Renal cortex interstitium (tissue), 15 donors: Measurements from ENCODE around the gene KIFAP3. TPM values are rescaled to one million over a fixed set of nuclear protein-coding genes. Genes with fewer than 3 reads are reported as not detected.
"Not testable (repeated sequence)": the region's sequence is repeated elsewhere in the genome, so short reads cannot be mapped to it uniquely, and the experiment has no call there.

Experiments used
- DNase-seq, 11 donors: peaks; one replicate each; pipeline ENCODE4 v3.0.0-alpha.2; 2013; ENCODE audit warnings: low read depth in 9 of 11, low spot score in 4 of 11; ENCODE audit errors: extremely low read depth in 1 of 11
- long read RNA-seq, 16 experiments: transcript quantifications; one replicate each; lab custom pipeline, GENCODE V29; 2026
- polyA plus RNA-seq, 3 donors: library from polyadenylated mRNA; unstranded; fragments of 120-200 nt; gene quantifications; one replicate each; pipeline ENCODE4 v1.2.1, GENCODE V29; 2013; ENCODE audit not compliant: insufficient read length in 3 of 3

KIFAP3 gene
- polyA plus RNA-seq = 10 to 100 TPM; 41.0 to 50.6 (median 42.4) TPM
- long read RNA-seq, donor 1, partial matches to known transcripts = 10 of 14 reads
- long read RNA-seq, donor 1, other reads (novel, unspliced or antisense) = 0 of 14 reads
- long read RNA-seq, donor 2, partial matches to known transcripts = 8 of 9 reads
- long read RNA-seq, donor 2, other reads (novel, unspliced or antisense) = 0 of 9 reads
- long read RNA-seq, donor 3, transcript KIFAP3-201 (20 exons, 2,957 nt) = major isoform, 7 of 25 reads
- long read RNA-seq, donor 3, partial matches to known transcripts = 18 of 25 reads
- long read RNA-seq, donor 3, other reads (novel, unspliced or antisense) = 0 of 25 reads
- long read RNA-seq, donor 4, partial matches to known transcripts = 7 of 12 reads
- long read RNA-seq, donor 4, other reads (novel, unspliced or antisense) = 0 of 12 reads
- long read RNA-seq, donor 5 = 0 reads
- long read RNA-seq, donor 6, transcript KIFAP3-201 (20 exons, 2,957 nt) = major isoform, 7 of 22 reads
- long read RNA-seq, donor 6, partial matches to known transcripts = 15 of 22 reads
- long read RNA-seq, donor 6, other reads (novel, unspliced or antisense) = 0 of 22 reads
- long read RNA-seq, donor 7, transcript KIFAP3-201 (20 exons, 2,957 nt) = major isoform, 5 of 28 reads
- long read RNA-seq, donor 7, partial matches to known transcripts = 23 of 28 reads
- long read RNA-seq, donor 7, other reads (novel, unspliced or antisense) = 0 of 28 reads
- long read RNA-seq, donor 8, transcript KIFAP3-201 (20 exons, 2,957 nt) = major isoform, 10 of 30 reads
- long read RNA-seq, donor 8, partial matches to known transcripts = 20 of 30 reads
- long read RNA-seq, donor 8, other reads (novel, unspliced or antisense) = 0 of 30 reads
- long read RNA-seq, donor 9, partial matches to known transcripts = 0 of 4 reads
- long read RNA-seq, donor 9, other reads (novel, unspliced or antisense) = 0 of 4 reads
- long read RNA-seq, donor 10, partial matches to known transcripts = 8 of 12 reads
- long read RNA-seq, donor 10, other reads (novel, unspliced or antisense) = 0 of 12 reads
- long read RNA-seq, donor 11, partial matches to known transcripts = 0 of 2 reads
- long read RNA-seq, donor 11, other reads (novel, unspliced or antisense) = 0 of 2 reads
- long read RNA-seq, donor 12, partial matches to known transcripts = 13 of 16 reads
- long read RNA-seq, donor 12, other reads (novel, unspliced or antisense) = 0 of 16 reads
- long read RNA-seq, donor 13, partial matches to known transcripts = 31 of 35 reads
- long read RNA-seq, donor 13, other reads (novel, unspliced or antisense) = 0 of 35 reads
- long read RNA-seq, donor 14, partial matches to known transcripts = 0 of 2 reads
- long read RNA-seq, donor 14, other reads (novel, unspliced or antisense) = 0 of 2 reads
- long read RNA-seq, donor 15, partial matches to known transcripts = 5 of 6 reads
- long read RNA-seq, donor 15, other reads (novel, unspliced or antisense) = 0 of 6 reads
- long read RNA-seq, donor 16, transcript KIFAP3-201 (20 exons, 2,957 nt) = major isoform, 14 of 60 reads
- long read RNA-seq, donor 16, partial matches to known transcripts = 46 of 60 reads
- long read RNA-seq, donor 16, other reads (novel, unspliced or antisense) = 0 of 60 reads

DNA sequence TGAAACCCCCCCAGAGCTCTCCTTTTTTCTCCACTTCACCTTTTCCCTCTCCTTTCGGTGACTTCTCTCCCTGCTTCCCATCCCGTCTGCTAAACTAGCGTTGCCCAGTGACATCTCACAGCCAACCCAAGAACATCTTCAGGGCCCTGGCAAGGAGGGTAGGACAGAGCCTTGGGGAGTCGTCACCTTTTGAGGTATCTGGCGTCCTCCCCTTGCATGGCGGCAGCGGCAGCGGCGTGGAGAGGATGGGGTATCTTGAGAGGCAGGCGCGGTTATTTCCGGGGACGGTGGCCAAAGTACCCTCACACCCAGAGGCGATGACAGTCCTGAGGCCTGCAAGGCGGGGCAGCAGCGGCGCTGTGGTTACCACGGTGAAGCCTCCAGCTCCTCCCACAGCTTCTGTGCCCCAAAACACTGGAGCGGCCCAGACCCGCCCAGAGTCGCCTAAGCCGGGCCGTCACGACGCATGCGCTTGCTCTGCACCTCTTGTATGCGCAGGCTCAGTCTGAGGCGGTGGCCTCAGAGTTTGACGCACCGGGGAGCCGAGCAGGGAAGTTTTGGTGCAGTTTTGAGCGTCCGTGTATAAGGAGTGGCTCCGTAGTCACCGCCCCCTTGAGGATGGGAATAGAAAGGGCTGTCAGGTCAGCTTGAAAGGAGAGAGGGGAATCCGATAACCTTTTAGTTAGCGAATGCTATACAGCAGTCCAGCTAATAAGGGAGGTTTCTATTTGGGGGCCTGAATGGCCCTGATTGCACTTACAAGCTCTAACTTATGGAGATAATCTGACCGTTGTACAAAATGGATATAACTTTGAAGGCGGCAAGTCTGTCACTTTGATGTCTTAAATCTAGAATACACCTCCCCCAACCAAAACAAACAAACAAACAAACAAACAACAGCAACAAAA lies at the start of gene KIFAP3:
KIFAP3 (minus strand) TSS at position 446 of the 908 bp plus-strand sequence; CDS start at position 218, 228 bp downstream.
- DNase-seq = peak; percentile 89 to 96 (median 94)

DNA sequence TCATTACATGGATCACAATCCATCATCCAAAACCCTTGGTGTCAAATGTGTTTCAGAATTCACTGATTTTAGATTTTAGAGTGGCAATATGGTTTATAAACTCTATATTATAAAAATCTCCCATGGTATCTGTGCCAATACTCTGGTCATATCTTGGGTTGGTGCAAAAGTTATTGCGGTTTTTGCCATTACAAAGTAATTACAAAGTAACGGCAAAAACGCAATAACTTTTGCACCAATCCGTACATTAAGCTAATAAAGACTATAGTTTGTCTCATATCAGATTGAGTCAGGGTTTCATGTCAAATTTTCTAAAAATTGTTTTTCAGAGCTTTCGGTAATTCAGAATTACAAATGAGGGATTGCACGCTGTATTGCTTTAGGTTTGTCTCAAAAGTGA lies 47.9 kb upstream of the KIFAP3 start:
- no peak for DNase-seq

DNA sequence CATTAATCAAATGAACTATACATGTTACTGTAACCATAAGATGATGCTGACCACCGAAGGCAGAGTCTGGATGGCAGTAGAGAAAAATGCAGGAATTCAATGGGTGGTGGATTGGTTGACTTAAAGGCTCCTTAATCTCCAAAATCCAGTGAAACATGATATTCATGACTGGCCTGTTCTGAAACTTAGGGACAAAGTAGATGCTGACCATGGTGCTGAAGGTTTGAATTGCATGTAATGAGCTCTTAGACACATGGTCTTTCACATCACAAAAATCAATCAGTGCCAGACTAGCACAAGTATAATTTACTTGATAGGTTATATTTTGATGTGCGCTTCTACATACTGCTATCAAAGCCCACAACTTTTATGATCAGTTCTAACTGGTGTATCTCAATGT lies 40.4 kb upstream of the KIFAP3 start:
- peak in 2 of 11 donors; percentile 41 to 48 for DNase-seq

DNA sequence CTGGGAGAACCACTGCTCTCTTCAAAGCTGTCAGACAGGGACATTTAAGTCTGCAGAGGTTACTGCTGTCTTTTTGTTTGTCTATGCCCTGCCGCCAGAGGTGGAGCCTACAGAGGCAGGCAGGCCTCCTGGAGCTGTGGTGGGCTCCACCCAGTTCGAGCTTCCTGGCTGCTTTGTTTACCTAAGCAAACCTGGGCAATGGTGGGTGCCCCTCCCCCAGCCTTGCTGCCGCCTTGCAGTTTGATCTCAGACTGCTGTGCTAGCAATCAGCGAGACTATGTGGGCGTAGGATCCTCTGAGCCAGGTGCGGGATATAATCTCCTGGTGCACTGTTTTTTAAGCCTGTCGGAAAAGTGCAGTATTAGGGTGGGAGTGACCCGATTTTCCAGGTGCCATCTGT lies 38.6 kb upstream of the KIFAP3 start:
- not testable (repeated sequence) for DNase-seq

DNA sequence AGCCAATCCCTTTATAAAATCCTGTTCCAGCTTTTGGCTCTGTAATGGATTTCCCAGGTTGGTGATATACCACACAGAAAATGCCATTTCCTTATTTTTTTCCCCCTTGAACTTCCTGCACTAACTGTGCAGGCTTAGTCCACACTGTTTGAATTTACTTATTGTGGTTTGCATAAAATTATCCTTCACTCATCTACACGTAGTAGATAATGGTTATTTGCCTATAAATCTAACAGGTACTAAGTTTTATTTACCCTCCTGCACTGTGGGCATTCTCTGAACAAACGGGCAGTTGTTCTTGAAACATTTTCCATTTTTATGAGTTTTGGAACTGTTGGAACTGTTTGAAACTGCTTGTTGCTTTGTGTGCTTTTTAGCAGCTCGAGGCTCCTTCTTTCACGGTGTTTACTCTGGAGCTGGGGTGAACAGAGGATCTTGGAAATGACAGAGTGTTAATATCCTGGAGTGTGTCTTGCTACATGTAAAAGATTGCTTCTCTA lies 23.0 kb upstream of the KIFAP3 start:
- no peak for DNase-seq

DNA sequence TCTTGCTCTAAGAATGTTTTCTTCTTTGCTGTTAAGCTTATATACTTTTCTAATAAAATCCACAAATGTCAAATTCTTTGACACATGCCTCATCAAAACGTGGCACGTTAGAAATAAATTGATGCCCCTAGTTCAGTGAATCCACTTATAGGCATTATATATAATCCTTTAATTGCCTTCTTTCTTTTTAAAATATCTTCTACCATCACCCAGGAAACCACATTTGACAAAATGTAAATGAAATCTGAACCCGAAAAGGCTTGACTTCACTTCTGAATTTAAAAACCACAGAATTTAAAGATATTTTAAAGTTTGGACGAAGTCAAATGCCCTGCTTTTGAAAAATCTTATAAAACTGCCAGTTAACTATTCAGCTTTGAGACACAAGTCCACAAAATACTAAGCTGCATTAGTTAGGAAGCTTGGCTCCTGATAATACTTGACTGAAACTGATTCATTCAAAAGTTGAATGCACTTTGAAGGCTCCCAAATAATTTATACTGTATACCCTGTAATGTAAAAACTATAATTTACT lies 22.4 kb upstream of the KIFAP3 start:
- DNase-seq = no peak

DNA sequence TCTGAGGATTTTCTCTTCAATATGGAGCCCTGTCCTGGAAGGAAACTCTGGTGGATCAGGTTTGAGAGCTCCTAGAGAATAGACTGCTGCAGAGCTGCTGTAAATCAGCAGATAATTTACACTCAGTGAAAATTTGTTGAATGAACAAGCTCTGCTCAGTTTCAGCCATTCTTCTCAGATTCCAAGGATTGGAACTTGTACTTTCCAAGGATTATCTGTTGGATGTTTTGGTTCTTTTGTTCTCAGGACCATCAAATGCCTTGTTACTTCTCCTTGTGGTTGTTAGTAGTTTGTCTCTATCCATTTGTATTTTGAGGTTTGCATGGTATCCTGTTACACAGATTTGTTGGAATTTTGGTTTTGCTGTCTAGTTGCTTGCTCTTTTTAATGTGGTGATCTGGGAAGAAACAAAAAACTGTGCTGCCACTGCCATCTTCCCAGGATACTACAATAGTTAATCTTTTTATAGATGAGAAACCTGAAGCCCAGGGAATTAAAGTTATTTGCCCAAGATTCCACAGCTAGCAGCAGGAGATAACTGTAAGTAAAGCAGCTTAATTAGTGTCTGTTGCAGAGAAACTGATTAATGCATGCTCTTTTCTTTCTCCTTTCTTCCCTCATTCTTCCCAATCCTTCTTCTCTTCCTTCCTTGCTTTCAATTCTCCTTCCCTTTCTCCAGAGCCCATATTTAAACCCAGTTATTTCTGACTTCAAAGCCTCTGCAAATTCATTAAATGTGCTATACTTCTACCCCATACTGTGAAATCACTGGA lies 21.7 kb upstream of the KIFAP3 start:
- DNase-seq = no peak

DNA sequence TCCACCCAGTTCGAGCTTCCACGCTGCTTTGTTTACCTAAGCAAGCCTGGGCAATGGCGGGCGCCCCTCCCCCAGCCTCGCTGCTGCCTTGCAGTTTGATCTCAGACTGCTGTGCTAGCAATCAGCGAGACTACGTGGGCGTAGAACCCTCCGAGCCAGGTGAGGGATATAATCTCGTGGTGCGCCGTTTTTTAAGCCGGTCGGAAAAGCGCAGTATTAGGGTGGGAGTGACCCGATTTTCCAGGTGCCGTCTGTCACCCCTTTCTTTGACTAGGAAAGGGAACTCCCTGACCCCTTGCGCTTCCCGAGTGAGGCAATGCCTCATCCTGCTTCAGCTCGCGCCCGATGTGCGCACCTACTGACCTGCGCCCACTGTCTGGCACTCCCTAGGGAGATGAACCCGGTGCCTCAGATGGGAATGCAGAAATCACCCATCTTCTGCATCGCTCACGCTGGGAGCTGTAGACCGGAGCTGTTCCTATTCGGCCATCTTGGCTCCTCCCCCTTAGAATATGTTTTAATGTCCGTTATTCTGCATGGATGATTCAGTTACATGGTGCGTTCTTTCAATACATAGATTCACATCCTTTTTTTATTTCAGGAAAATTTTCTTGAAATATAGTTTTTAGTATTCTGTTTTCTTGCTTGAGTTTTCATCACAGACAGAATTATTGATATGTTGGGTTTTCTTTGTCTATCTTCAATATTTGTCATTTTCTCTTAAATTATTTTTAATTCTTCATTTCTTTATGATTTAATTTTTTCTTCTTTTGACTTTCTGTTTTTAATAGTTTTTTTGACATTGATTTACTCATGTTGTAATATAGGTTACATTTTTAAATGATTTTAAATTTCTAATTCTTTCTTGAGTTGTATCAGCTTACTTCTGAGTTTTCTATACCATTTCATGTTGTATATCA lies 20.5 kb upstream of the KIFAP3 start:
- not testable (repeated sequence) for DNase-seq

DNA sequence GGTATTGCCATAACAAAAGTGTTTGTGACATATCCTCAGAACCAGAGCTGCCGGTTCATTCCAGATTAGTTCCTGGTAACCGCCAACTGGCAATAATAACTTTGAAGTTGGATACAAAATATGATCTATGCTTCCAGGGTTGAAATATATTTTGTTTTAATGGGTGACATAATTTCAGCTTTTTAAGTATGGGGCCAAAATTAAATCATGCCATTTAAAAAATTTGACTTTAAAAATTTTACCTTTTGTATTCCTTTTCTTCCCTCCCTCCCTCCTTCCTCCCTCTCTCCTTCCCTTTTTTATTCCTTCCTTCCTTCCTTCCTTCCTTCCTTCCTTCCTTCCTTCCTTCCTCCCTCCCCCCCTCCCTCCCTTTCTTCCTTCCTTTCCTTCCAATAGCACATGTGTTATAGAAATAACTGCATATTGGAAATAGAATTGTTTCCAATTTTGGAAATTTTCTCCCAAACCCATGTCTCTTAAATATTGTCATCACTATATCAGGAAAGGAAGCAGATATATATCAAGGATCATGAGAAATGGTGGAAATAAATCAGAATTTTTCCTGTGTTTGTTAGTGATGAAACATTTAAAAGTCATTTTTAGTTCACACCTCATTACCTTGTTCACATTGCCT lies 12.0 kb upstream of the KIFAP3 start:
- no peak for DNase-seq

DNA sequence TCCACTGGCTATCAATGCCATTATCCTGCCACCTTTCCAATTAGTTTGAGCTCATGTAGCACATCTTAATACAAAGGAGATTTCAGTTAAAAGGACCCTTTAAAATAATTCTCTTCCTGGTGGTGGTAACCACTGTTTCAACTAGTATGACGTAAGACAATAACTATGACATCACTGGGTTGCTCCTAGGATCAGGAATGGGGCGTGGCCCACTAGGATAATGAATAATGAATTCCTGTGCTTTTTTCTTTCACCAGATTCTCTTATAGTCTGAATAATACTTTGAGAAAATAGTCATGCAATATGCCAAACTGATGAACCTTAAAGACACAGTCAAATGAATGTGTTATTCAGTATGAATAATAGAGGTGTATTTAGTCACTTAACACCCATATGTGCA lies 10.6 kb upstream of the KIFAP3 start:
- DNase-seq = no peak

DNA sequence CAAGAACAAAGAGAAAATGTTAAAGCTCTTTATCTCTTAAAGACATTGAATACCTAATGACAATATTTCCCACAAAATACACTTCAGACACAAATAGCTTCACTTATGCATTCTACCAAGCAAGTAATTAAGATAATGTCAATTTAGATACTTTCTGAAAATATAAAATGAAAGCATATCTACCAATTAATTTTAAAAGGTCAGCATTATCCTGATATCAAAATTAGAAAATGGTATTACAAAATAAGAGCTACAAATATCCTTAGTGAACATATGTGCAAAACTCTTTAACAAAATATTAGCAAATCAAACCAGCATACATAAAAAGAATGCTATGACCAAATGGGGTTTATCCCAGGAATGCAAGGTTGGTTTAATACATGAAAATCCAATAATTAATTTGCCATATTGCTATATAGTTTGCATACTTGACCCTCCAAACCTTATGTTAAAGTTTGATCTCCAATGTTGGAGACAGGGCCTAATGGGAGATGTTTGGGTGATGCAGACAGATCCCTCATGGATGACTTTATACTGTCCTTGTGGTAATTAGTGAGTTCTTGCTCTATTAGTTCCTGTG lies 4.2 kb upstream of the KIFAP3 start:
- no peak for DNase-seq

DNA sequence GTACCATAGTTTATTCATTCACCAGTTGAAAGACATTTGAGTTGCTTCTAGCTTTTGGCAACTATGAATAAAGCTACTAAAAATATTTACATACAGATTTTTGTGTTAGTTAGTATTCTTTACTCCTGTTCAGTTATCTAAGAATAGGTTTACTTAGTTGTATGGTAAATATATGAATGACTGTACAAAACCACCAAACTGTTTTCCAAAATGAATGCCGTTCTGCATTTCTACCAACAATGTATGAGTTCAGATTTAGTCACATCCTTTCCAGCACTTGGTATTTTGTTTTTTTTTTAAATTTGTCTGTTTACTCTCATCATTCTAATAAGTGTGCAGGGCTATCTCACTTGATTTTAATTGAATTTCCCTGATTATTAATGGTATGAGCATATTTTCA lies 3.4 kb upstream of the KIFAP3 start:
- DNase-seq = no peak

DNA sequence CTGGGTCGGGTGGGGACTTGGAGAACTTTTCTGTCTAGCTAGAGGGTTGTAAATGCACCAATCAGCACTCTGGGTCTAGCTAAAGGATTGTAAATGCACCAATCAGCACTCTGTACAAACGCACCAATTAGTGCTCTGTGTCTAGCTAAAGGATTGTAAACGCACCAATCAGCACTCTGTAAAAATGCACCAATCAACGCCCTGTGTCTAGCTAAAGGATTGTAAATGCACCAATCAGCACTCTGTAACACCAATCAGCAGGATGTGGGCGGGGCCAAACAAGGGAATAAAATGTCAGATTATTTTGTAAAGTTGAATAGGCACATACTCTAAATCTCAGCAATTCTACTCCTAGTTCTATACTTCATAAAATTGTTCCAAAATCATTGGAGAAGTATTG lies 2.5 kb upstream of the KIFAP3 start:
- DNase-seq = not testable (repeated sequence)

DNA sequence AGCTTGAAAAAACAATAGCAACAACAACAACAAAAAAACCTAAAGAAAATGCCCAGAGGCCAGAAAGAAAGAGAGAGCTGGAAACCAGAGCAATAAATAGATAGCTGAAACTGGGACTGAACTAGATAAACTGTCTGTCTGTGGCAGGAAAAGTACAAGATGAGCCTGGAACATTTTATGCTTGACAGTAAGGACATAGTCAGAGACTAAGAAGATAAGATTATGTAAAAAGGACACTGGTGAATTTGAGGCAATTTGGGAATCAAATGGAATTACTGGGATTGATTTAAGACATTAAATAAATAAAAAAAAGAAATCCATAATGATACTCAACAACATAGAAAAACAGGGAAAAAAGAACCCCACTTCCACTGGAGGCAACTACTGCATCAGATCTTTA lies 1.7 kb upstream of the KIFAP3 start:
- no peak for DNase-seq

DNA sequence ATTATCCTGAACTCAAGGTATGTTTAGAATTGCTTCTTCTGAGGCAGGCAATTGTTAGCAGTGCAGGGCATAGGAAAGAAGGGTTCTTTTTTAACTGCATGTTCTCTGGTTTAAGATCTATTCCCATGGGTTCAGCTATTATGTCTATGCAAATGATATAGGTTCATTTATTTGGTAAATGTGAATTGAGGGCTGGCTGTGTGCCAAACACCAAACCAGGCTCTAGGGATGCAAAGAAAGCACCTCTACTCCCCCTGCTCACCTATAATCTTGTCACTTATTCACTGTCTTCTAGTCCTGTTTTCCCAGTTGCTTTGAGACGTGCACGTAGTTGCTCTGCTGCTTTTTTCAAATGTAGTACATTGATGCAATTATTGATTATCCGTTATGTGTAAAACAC lies 691 bp upstream of the KIFAP3 start:
- DNase-seq = no peak
